Immature natural killer cell (primary cell): ENCODE measurements around the gene TLR4. TPM values are rescaled to one million over a fixed set of nuclear protein-coding genes. Genes with fewer than 3 reads are reported as not detected.
A peak's percentile ranks its signal among the peaks of the same experiment; 100 is the strongest.

ENCODE experiments used
- DNase-seq, 3 donors: peaks; one replicate each; pipeline ENCODE4 v3.0.0; 2022; ENCODE audit warnings: mixed read lengths in 1 of 3
- H3K27ac Mint-ChIP-seq, 6 donors: one replicate each; pipeline ENCODE4 v1.8.0; 2020; ENCODE audit warnings: mixed read lengths in 6 of 6, mild to moderate bottlenecking in 5 of 6, inconsistent platforms in 4 of 6, moderate library complexity in 3 of 6
- H3K27me3 Mint-ChIP-seq, 3 donors: one replicate each; pipeline ENCODE4 v1.8.0; 2020 to 2021; ENCODE audit warnings: low read depth in 3 of 3, mild to moderate bottlenecking in 3 of 3, mixed read lengths in 3 of 3, moderate library complexity in 3 of 3, inconsistent platforms in 1 of 3
- H3K36me3 Mint-ChIP-seq, 3 donors: one replicate each; pipeline ENCODE4 v1.8.0; 2020; ENCODE audit warnings: mixed read lengths in 3 of 3, inconsistent platforms in 2 of 3, mild to moderate bottlenecking in 2 of 3
- H3K4me1 Mint-ChIP-seq, 2 donors: one replicate each; pipeline ENCODE4 v1.8.0; 2020; ENCODE audit warnings: inconsistent platforms in 2 of 2, mild to moderate bottlenecking in 2 of 2, mixed read lengths in 2 of 2, moderate library complexity in 1 of 2
- H3K4me3 Mint-ChIP-seq, 5 donors: one replicate each; pipeline ENCODE4 v1.8.0; 2020; ENCODE audit warnings: mild to moderate bottlenecking in 5 of 5, mixed read lengths in 5 of 5, inconsistent platforms in 3 of 5, moderate library complexity in 3 of 5
- H3K9me3 Mint-ChIP-seq, 6 donors: one replicate each; pipeline ENCODE4 v1.8.0; 2020; ENCODE audit warnings: mild to moderate bottlenecking in 6 of 6, mixed read lengths in 6 of 6, inconsistent platforms in 4 of 6, moderate library complexity in 3 of 6
- polyA plus RNA-seq, 3 donors: library from polyadenylated mRNA; unstranded; fragments of 300-500 nt; fragmentation: Illumina TruSeq; gene quantifications; one replicate each; pipeline ENCODE4 v1.2.3, GENCODE V29; 2021

The TLR4 gene
- polyA plus RNA-seq, 3 donors from 2014 or later: 0.15 to 1.4 (median 0.62) TPM

DNA sequence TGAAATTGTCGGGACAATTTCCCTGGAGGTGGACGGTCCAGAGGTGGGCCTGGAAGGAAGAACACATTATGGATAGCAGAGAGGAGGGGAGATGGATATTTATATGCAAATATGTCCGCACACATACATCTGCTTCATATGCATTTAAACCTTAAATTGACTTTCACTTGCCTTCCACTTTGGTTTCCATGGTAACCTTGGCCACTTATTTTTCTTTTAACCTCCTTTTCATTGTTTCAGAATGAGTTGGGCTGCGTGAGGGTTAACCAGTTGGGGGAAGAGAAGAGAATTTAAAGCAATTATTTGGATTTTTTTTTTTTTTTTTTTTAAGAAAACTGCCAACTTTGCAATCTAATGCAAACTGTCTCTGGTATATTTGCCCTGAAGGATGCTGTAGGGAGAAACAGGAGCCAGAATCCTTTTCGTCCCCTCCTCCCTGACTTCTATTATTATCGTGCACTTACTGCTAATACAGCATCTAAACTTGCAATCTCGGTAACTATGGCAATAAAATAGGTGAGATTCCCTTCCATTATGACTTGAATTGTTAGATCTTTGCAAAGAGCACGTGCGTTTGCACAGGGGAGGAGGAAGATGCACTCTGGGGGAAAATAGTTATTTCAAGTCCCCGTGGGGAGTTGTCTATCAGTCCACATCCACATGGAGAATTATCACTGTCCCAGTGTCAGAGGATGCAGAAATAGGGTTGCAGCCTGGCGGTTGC is 35.6 kb downstream of the TLR4 start:
- H3K4me1 Mint-ChIP-seq: peaks cover 4 to 8% of the 10 kb centered on the region in 2 donors
- no peaks in the 10 kb centered on the region for H3K9me3 Mint-ChIP-seq
- H3K36me3 Mint-ChIP-seq: no peaks in the 10 kb centered on the region
- no peak for DNase-seq
- peaks cover 2 to 6% (median 5%) of the 10 kb centered on the region in 3 donors for H3K27me3 Mint-ChIP-seq
- no peak overlapping the region for H3K27ac Mint-ChIP-seq
- H3K4me3 Mint-ChIP-seq: no peak overlapping the region

DNA sequence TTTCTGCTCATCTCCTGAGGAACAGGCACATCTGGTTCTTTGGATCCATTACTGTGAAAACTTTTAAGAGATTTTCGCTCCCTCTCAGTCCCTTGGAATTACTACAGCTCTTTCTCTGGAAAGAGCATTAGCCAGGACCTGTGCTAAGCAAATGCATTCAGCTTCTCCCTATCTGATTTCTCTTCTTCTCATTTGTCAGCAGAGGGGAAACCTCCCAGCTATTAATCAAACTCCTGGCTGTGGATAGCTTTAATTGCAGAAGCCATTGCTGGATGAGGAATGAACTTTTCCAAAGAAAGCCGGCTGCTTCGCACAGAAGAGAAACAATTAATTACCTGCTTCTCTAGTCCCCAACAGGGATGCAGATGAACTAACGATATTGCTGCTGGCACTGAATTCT is 37.9 kb downstream of the TLR4 start:
- Mint-ChIP-seq H3K27ac (no peak overlapping the region), H3K4me1 (peaks cover 8 to 19% of the 10 kb centered on the region in 2 donors), H3K27me3 (peaks cover 5 to 13% (median 8%) of the 10 kb centered on the region in 3 donors), H3K9me3 (no peaks in the 10 kb centered on the region), H3K36me3 (no peaks in the 10 kb centered on the region), H3K4me3 (no peak overlapping the region)
- no peak for DNase-seq

DNA sequence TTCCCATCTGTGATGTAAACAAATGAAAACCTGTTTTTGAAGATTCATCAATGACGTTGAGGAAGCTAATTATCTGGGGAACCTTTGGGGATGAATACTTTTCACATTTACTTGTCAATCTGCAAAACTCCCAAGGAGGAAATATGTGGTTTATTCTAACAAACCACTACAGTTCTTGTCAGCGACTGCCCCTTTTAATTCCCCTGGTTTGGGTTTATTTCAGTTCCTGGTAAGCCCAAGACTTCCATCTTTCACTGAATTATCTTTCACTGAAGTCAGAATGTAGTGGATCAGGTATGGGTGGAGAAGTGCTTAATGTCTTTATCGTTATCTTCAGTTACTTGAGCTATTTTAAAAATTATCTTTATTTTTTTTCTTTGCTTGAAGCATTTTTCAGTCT is 40.2 kb downstream of the TLR4 start:
- H3K27ac Mint-ChIP-seq: no peak overlapping the region
- peaks cover 7 to 19% (median 12%) of the 10 kb centered on the region in 3 donors for H3K27me3 Mint-ChIP-seq
- peaks cover 0 to 3% (median 0%) of the 10 kb centered on the region in 6 donors for H3K9me3 Mint-ChIP-seq
- peaks cover 8 to 19% of the 10 kb centered on the region in 2 donors for H3K4me1 Mint-ChIP-seq
- H3K36me3 Mint-ChIP-seq: no peaks in the 10 kb centered on the region
- DNase-seq: no peak
- H3K4me3 Mint-ChIP-seq: peak overlapping the region in 4 of 5 donors; percentile 54 to 72 (median 64)

DNA sequence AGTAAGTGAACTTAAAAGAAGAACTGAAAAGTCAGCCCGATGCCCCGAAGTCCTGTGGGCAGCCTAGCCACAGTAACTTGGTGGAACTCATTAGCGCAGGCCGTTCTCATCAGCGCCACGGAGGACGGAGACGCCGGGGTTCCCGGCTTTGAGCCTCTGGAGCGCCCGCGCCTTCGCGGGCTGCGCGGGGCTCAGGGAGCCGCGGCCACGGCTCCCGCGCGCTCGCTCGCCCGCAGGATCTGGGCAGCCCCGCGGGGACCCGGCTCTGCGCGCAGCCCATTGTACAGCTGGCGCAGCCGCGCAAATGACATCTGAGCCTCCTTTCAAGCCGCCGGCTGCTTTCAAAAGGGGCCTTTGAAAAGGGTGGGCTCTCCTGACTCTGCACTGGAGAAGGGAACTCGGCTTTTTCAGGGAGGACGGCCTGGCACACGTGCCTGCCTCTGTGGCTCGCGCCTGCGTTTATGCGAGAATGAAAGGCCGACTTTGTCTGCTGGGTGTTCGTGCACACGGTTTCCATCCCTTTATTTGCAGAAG is 40.7 kb downstream of the TLR4 start:
- Mint-ChIP-seq H3K4me3 (peak overlapping the region; percentile 38 to 72 (median 63)), H3K4me1 (peaks cover 8 to 19% of the 10 kb centered on the region in 2 donors), H3K9me3 (peaks cover 0 to 4% (median 0%) of the 10 kb centered on the region in 6 donors), H3K27ac (no peak overlapping the region), H3K27me3 (peaks cover 7 to 19% (median 12%) of the 10 kb centered on the region in 3 donors), H3K36me3 (no peaks in the 10 kb centered on the region)
- no peak for DNase-seq

DNA sequence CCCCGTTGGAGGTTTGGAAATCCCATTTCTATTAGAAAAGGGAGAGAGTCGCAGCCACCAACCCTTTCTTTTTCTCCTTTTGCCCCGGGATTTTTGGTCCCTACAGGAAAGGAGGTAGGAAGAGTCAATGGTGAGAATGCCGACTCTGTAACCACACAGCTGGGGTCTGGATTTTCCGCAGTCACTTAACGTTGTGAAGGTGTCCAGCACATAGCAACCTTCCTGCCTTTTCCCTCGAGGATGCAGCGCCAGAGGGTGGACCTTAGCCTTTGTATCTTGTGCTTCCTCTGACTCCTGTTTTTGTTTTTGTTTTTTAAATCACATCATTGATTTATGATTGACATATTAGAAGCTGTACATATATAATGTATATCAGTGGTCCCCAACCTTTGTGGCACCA is 41.4 kb downstream of the TLR4 start:
- Mint-ChIP-seq H3K27ac (no peak overlapping the region), H3K4me1 (peaks cover 8 to 19% of the 10 kb centered on the region in 2 donors), H3K36me3 (no peaks in the 10 kb centered on the region), H3K27me3 (peaks cover 7 to 19% (median 12%) of the 10 kb centered on the region in 3 donors), H3K4me3 (peak overlapping the region in 1 of 5 donors; percentile 20), H3K9me3 (peaks cover 0 to 5% (median 0%) of the 10 kb centered on the region in 6 donors)
- no peak for DNase-seq

- Mint-ChIP-seq H3K36me3 (no peaks in the 10 kb centered on the region), H3K9me3 (peaks cover 0 to 5% (median 0%) of the 10 kb centered on the region in 6 donors)
Measured at GRCh38 chr9:117746263-117746662, 42.1 kb downstream of the TLR4 start.

DNA sequence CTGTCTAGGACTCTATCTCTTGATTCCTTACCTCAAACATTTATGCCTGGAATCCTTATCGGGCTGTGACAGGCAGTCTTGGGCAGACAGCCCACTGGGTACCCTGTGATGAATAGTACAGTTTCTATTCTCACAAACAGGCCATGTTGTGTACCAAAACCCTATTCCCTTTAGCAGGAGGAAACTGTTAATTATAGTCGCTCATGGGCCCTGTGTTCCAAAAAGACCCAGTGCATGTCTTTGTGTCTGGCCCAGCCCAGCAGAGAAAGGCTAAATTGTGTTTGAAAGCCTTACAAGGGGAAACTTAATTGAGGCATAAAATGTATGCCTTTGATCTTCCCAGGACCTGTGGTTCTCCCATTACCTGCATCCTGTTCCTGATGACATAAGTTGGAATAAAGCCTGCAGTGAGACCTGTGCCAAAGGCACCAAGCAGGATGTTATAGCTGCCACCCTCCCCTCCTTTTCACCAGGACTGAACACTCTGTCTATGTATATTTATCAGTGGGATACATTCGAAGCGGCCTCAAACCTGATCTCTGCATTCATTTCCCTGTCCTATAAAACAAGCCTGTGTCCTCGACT is 43.3 kb downstream of the TLR4 start:
- Mint-ChIP-seq H3K4me3 (no peak overlapping the region), H3K4me1 (peaks cover 8 to 19% of the 10 kb centered on the region in 2 donors), H3K9me3 (peaks cover 0 to 9% (median 0%) of the 10 kb centered on the region in 6 donors), H3K27me3 (peaks cover 7 to 20% (median 9%) of the 10 kb centered on the region in 3 donors), H3K36me3 (no peaks in the 10 kb centered on the region), H3K27ac (no peak overlapping the region)
- DNase-seq: no peak

More at GRCh38 chr9:117746263-117746662, 42.1 kb downstream of the TLR4 start:
- H3K27me3 Mint-ChIP-seq: peaks cover 7 to 19% (median 12%) of the 10 kb centered on the region in 3 donors
- no peak overlapping the region for H3K4me3 Mint-ChIP-seq
- no peak for DNase-seq
- H3K4me1 Mint-ChIP-seq: peaks cover 8 to 19% of the 10 kb centered on the region in 2 donors
- H3K27ac Mint-ChIP-seq: no peak overlapping the region

DNA sequence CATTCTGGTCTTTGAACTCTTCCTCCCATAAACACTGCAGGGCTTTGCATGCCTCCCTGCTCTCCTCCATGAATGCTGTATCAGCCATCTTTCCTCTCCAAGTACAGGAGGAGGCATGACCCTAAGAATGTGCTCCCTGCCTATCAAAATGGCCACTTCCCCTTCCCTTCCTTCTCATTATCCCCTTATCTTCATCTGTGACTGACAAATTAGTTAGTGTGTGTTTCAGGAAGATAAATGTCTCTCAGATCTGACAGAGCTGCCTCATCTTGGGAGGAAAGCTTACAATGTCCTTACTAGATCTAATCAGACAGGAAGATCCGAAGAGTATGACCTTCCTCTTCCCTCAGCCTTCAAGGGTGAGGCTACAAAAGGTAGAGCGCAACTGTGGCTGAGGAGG is 46.2 kb downstream of the TLR4 start:
- Mint-ChIP-seq H3K36me3 (no peaks in the 10 kb centered on the region), H3K4me3 (no peak overlapping the region), H3K9me3 (peaks cover 0 to 9% (median 0%) of the 10 kb centered on the region in 6 donors), H3K27me3 (peaks cover 5 to 22% (median 10%) of the 10 kb centered on the region in 3 donors), H3K4me1 (peaks cover under 1 to 5% of the 10 kb centered on the region in 2 donors), H3K27ac (no peak overlapping the region)
- DNase-seq: no peak

GRCh38 chr9:117752894-117753293 is 48.7 kb downstream of the TLR4 start:
- H3K9me3 Mint-ChIP-seq: peaks cover 0 to 9% (median 0%) of the 10 kb centered on the region in 6 donors
- DNase-seq: no peak
- H3K36me3 Mint-ChIP-seq: no peaks in the 10 kb centered on the region
- no peak overlapping the region for H3K4me3 Mint-ChIP-seq
- H3K27me3 Mint-ChIP-seq: peaks cover 3 to 11% (median 3%) of the 10 kb centered on the region in 3 donors
- no peak overlapping the region for H3K27ac Mint-ChIP-seq
- no peaks in the 10 kb centered on the region for H3K4me1 Mint-ChIP-seq

DNA sequence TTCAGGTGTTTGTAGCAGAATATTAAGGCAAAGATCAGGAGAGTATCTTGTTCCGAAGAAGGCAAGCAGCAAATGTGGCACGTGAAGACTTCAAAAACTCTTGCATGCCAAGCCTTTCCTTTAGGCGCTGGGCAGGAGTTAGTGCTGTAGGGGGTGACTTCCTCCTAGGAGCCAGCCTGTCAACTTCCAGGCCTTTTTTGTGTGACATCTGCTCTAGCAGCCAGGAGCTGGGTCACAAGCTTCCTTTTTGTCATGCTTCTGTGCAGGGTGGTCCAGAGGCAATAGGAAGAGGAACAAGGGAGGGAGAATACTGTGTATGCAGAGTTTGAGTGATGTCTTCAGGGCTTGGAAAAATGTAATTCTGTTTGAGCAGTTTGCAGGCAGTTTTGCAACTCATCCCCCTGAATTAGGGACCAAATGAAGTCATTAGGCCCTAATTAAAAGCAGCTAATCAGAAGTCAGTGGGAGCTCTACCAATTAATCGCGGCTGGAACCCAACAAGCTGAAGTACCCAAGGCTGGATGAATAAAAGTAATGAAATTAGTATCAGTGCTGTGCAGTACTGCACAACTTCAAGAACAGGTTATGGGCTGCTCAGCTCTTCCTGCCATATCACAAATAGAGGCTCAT is 53.5 kb downstream of the TLR4 start:
- Mint-ChIP-seq H3K27ac (no peak overlapping the region), H3K4me3 (no peak overlapping the region), H3K27me3 (peaks cover 2 to 11% (median 3%) of the 10 kb centered on the region in 3 donors), H3K4me1 (no peaks in the 10 kb centered on the region), H3K9me3 (peaks cover 0 to 2% (median 0%) of the 10 kb centered on the region in 6 donors), H3K36me3 (no peaks in the 10 kb centered on the region)
- DNase-seq: no peak

DNA sequence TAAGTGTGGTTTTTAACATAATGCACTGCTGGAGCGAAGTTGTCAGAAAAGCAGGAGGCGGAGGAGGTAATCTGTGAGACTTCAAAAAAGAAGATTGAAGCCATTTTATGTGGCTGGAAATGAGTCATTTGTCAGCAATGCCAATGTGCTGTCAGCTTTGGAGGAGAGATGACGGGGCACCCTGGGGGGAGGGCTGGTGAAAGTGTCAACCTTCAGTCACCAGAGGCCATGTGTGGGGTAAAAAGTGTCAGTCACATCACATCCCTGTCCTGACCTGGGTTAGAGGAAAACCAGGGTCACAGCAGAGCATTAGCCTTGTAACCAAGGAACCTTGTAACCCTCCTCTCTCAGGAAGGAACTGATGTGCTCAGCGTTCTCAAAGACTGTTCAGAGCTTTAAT is 59.1 kb downstream of the TLR4 start:
- Mint-ChIP-seq H3K4me1 (no peaks in the 10 kb centered on the region), H3K27ac (no peak overlapping the region), H3K9me3 (no peaks in the 10 kb centered on the region), H3K4me3 (no peak overlapping the region), H3K36me3 (no peaks in the 10 kb centered on the region), H3K27me3 (peaks cover 0 to 5% (median 3%) of the 10 kb centered on the region in 3 donors)
- DNase-seq: no peak

DNA sequence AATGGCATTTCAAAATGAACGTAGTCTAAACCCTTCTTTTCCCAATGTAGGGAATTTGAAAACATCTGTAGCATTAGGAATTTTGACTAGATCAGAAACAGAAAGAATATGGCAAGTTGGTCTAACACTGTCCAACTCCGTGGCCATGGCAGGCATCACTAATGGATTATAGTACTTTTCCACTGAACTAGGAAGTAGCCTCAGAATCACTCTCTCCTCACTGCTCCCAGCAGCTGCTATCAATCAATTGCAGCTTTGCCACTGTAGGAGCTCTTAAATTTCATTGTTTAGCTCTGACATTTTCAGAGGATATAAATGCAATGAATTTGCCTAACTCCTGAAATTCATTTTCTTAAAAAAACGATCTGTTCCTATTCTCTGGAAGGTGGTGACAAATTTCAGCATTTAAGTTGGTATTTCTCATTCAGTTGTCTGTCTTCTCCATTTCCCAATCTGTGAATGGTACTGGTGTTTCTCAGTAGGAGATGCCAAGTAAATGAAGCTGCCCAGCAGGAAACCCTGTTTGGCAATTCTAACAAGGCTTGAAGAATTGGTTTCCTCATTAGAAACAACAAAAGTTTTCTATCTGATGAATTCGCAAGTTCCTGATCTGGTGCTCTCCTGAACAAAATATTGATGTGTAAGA is 64.7 kb downstream of the TLR4 start:
- Mint-ChIP-seq H3K4me3 (no peak overlapping the region), H3K27me3 (peaks cover 4 to 10% (median 9%) of the 10 kb centered on the region in 3 donors), H3K36me3 (no peaks in the 10 kb centered on the region), H3K27ac (no peak overlapping the region), H3K9me3 (peaks cover 0 to 2% (median 0%) of the 10 kb centered on the region in 6 donors), H3K4me1 (no peaks in the 10 kb centered on the region)
- no peak for DNase-seq

GRCh38 chr9:117771136-117771535 is 66.9 kb downstream of the TLR4 start:
- no peak overlapping the region for H3K27ac Mint-ChIP-seq
- no peaks in the 10 kb centered on the region for H3K4me1 Mint-ChIP-seq
- no peaks in the 10 kb centered on the region for H3K36me3 Mint-ChIP-seq
- peaks cover 4 to 14% (median 5%) of the 10 kb centered on the region in 3 donors for H3K27me3 Mint-ChIP-seq
- H3K4me3 Mint-ChIP-seq: no peak overlapping the region
- H3K9me3 Mint-ChIP-seq: peaks cover 0 to 5% (median 0%) of the 10 kb centered on the region in 6 donors
- DNase-seq: no peak
